GM18951 (cell line): Measurements from ENCODE around the gene CGB5.
"Not testable (repeated sequence)": the region's sequence is repeated elsewhere in the genome, so short reads cannot be mapped to it uniquely, and the experiment has no call there.

Source experiments
- POLR2A ChIP-seq: IDR thresholded peaks from 4 replicates; pipeline ENCODE4 v1.6.1; 2011; ENCODE audit warnings: mild to moderate bottlenecking; ENCODE audit not compliant: insufficient read length, insufficient read depth; ENCODE audit errors: extremely low read depth
- in situ Hi-C: fragments of 300-500 bp; cut with MboI; formaldehyde crosslinking; loops from one replicate; pipeline ENCODE4 v1.12.0; 2022; ENCODE audit warnings: low sequenced_read_pairs, mixed read lengths, inconsistent platforms; ENCODE audit not compliant: unreplicated experiment

CGB5 gene

DNA sequence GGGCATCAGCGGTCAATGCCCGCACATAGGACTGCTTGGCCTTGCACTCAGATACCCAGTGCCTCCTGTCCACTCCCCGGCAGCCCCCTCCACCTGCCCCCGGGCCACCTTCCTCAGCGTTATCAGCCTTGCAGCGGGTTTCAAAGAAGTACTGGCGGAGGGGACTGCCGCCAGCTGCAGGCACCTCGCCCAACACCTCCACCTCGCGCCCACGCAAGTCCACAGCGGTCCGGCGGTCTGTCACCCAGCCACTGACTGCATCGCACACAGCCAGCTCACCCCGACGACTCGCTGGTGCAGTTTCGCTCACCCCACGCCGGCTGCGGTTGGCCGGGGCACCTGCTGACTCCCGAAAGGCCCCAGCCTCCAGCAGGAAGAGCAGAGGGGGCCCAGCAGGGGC lies 17.8 kb downstream of the CGB5 start:
- in situ Hi-C loops: no loop called here
- TF ChIP-seq POLR2A: no peak

DNA sequence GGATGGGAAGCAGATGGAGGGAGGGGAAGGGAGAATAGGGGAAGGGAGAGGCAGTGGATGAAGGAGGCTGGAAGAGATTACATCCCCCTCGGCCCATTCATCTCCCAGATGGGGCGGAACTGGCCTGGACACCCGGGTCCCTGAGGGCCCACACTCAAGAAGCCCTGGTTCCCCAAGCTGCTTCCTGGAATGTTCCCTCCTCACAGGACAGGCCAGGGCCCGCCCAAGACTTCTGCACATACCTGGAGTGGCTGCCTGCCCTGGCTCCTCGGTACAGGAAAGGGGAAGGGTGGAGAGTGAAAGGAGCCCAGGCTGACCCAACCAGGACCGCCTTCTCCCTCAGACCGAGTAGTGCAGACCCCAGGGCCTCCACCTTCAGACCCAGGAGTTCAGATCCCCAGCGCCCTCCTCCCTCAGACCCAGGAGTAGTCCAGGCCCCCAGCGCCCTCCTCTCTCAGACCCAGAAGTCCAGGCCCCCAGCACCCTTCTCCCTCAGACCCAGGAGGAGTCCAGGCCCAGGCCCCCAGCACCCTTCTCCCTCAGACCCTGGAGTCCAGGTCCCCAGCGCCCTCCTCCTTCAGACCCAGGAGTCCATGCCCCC lies 20.5 kb downstream of the CGB5 start:
- in situ Hi-C loops: no loop called here
- TF ChIP-seq POLR2A: no peak

DNA sequence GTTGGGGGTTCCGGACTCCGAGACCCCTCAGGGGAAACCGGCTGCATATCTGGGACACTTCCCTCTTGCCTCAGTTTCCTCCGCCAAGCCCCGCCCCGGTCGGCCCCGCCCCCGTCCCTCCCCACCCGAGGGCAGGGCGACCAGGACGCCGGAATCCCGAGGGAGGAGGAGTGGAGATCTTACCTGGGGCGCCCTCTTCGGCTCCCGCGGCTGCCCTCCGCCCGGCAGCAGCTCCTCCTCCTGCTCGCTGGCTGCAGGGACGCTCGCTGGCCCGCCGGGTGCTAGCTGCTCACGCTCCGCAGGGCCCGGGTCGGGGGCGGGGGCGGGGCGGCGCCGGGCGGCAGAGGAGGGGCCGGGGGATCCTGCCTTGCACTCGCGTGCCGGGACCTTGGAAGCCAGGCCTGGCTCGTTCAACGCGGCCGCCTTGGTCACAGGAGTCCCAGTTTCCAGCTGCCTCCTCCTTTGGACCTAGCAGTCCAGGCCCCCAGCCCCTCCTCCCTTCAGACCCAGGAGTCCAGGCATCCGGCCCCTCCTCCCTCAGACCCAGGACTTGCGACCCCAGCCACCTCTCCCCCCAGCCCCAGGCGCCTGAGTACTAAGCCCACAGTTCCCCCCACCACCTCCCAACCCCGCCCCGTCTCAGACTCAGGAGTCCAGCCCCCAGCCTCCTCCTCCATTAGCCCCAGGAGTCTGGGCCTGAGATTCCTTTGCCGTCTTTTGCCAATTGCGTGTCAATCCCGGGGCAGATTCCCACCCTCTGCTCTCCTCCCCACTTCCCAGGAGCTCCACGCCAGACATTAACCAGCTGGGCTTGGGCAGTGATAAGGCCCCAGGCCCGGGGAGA lies 21.3 kb downstream of the CGB5 start, which contains the start of gene NTF4:
Gene NTF4, minus strand, starts transcription at position 51 of the 844 bp plus-strand sequence. CDS start 2,821 bp downstream, outside the sequence.
- TF ChIP-seq POLR2A: no peak
- in situ Hi-C loops: no loop called here

DNA sequence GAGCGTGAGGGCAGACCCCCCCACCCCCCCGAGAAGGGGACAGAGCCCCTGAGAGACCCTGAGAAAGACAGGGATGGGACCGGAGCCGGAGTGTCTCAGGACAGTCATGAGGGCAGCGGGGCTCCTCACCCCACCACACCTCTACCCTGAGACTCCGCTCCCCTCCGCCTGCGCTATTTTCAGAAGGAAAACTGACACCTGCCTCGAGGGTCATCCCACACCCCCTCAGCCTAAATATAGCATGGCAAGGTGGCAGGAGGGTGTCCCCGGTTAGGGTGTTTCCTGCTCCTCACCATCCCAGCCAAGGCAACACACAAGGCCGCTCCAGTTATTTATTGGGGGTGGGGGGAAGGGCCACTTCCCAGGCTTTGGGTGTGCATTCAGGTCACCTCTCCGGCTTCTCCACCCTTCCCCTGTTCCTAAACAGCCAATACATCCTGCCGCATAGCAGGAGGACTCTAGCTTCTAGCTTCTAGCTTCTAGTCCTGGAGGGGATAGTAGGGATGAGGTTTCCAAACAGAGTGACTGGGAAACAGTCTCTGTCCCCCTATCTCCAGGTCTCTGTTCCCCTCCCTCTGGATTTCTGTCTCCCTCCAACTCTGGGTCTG lies 22.4 kb downstream of the CGB5 start:
- no peak for TF ChIP-seq POLR2A
- in situ Hi-C loops: no loop called here

DNA sequence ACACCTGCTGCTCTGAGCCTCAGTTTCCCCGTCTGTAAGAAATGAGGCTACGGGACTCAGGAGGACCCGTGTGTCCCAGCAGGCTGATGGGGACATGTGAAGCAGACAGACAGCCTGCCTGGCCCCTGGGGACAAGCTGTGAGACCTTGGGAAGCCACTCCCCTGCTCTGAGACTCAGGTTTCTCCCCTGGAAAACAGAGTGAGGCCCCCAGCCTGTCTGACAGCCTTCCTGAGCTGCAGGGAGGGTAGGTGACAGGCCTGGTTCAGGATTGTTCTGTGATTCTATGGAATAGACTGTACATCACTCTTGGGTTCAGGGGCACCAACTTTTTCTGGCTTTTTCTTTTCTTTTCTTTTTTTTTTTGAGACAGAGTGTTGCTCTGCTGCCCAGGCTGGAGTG lies 23.9 kb downstream of the CGB5 start:
- in situ Hi-C loops: no loop called here
- no peak for TF ChIP-seq POLR2A

DNA sequence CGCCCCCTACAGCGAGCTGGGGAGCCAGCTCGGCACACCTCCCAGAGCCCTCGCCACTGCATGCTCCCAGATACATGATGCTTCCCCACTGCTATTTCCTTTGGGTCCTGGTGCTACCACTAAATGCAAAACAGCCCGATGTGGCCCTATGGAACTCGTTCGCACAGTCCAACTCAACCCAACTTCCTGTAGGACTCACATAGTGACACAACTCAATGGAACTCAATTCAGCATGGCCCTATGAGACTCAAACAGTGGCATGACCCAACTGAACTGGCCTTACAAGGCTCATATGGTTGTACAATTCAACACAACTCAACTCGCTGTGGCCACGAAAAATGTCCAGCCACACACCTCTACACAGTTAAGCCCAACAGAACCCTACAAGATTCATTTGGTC lies 25.4 kb downstream of the CGB5 start:
- in situ Hi-C loops: no loop called here

DNA sequence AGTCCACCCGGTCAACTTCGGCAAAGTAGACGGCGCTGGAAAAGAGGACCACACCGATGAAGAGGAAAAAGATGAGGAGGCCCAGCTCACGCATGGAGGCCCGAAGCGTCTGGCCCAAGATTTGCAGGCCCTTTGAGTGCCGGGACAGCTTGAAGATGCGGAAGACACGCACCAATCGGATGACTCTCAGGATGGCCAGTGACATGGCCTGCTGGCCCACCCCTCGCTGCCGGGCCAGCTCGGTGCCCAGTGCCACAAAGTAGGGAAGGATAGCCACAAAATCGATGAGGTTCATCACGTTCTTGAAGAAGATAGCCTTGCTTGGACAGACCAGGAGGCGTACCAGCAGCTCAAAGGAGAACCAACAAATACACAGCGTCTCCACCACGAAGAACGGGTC lies 26.8 kb downstream of the CGB5 start:
- in situ Hi-C loops: no loop called here
- TF ChIP-seq POLR2A: no peak

More for the DNA sequence above, 25.4 kb downstream of the CGB5 start:
- TF ChIP-seq POLR2A: no peak

DNA sequence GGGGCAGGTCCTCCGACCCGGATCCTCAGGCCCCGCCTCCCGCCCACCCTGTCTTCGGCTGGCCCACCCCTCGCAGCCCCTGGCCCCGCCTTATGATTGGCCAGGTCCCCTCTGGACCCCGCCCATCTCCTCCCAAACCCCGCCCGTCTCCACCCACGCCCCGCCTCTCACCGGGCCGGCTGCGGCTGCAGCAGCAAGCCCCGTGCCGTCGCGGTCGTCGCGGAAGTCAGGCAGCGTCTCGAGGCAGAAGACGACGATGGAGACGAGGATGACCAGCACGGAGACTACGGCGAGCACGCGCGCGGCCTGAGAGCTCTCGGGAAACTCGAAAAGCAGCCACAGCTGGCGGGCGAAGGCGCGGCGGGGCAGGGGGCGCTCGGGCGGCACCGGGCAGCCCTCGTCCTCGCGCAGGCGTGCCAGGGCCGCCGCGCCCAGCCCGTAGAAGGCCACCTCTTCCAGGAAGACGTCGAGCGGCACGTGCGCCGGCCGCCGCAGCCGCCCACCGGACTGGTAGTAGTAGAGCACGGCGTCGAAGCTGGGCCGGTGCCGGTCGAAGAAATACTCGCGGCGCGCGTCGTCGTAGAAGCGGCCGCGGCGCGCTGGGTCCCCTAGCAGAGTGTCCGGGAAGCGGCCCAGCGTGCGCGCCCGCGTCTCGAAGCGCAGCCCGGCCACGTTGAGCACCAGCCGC lies 28.4 kb downstream of the CGB5 start:
- TF ChIP-seq POLR2A: no peak

DNA sequence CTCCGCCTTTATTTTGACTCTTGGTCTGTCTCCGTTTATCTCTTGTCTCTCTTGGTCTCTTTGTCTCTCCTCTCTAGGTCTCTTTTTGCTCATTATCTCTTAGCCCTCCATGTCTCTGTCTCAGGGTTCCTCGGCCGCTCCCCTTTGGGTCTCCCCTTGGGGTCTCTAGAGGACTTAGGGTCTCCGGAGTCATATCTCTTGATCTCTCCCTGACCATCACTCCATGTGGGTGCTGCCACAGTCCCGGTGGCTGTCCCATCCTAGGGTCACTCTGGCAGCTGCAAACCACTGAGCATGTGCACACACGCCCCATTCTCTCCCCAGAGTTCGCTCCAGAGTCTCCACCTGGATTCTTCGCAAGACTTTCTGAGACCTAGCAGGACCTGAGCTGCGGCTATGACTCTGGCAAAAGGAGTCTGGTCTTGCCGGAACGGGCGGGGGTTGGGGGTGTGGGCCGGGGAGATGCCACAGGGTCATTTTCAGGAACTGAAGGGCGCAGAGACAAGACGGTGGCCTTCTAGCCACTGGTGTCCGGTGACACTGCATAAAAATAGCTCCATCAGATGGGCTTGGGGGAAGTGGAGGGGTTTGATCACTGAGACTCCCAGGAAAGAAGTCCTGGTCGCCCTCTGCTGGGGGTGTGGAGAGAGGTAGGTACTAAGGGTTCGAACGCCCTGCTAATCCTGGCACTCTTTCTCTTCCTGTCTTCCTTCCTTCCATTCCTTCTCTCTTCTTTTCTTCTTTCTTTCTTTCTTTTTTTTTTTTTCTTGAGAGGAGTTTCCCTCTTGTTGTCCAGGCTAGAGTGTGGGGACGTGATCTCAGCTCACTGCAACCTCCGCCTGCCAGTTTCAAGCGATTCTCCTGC lies 30.1 kb downstream of the CGB5 start:
- in situ Hi-C loops: no loop called here
- no peak for TF ChIP-seq POLR2A

More for the DNA sequence above, 28.4 kb downstream of the CGB5 start:
- in situ Hi-C loops: no loop called here

DNA sequence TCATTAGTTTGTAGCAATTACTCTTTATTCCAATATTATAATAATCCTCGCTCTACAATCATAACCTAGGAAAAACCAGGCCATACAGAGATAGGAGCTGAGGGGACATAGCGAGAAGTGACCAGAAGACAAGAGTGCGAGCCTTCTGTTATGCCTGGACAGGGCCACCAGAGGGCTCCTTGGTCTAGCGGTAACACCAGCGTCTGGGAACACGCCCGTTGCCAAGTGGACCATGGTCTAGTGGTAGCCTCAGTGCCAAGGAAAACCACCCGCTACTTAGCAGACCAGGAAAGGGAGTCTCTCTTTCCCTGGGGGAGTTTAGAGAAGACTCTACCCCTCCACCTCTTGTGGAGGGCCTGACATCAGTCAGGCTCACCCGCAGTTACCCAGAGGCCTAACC lies 31.2 kb downstream of the CGB5 start:
- in situ Hi-C loops: not testable (repeated sequence)

DNA sequence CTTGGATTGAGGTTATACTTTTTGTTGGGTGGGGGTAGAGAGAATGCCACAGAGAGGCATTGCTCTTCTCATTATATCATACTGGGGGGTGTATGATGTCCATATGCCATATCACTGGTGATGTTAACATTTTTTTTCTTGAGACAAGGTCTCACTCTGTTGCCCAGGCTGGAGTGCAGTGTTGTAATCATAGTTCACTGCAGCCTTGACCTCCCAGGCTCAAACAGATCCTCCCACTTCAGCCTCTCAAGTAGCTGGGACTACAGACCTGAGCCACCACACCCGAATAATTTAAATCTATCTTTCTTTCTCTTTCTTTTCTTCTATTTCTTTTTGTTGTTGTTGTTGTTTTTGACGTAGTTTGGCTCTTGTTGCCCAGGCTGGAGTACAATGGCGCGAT lies 36.7 kb downstream of the CGB5 start:
- TF ChIP-seq POLR2A: no peak
- in situ Hi-C loops: no loop called here

DNA sequence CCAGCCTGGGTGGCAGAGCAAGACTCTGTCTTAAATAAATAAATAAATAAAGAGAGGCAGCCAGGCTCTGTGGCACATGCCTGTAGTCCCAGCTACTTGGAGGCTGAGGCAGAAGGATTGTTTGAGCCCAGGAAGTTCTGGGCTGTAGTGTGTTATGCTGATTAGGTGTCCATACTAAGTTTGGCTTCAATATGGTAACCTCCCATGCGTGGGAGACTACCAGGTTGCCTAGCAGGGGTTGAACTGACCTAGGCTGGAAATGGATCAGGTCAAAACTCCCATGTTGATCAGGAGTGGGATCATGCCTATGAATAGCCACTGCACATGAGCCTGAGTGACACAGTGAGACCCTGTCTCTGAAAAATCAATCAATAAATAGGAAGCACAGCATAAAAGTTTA lies 37.6 kb downstream of the CGB5 start:
- no peak for TF ChIP-seq POLR2A
- in situ Hi-C loops: no loop called here

DNA sequence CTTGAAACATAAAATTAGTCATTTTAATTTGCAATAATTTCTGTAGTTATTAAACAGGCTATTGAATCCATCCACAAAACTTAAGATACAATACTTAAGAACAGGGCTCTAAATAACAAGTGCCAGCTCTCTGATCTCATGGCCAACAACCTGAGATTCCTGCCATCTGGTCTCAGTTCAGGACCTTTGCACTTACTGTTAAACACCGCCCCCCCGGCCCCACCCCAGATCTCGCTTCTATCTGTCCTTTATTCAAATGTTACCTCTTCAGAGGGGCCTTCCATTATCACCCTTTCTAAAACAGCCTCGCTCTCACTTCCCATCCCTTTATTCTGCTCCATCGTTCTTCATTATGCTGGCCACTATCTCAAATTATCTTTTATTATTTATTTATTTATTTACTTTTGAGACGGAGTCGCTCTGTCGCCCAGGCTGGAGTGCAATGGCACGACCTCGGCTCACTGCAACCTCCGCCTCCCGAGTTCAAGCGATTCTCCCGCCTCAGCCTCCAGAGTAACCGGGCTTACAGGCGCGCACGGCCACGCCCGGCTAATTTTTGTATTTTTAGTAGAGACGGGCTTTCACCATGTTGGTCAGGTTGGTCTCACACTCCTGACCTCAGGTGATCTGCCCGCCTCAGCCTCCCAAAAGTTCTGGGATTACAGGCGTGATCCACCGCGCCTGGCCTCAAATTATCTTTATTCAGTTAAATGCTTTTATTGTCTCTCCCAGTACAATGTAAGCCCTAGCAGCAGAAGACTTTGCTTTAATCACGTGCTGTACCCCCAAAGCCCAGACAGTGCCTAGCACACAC lies 40.8 kb downstream of the CGB5 start:
- no peak for TF ChIP-seq POLR2A
- in situ Hi-C loops: no loop called here
